Glomerular visceral epithelial cell (primary cell): Measurements from ENCODE around the gene MRTFB.
"Not testable (repeated sequence)": the region's sequence is repeated elsewhere in the genome, so short reads cannot be mapped to it uniquely, and the experiment has no call there.

Experiments
- DNase-seq: peaks from one replicate; pipeline ENCODE4 v3.0.0-alpha.2; 2016; ENCODE audit errors: extremely low spot score

Gene MRTFB

DNA sequence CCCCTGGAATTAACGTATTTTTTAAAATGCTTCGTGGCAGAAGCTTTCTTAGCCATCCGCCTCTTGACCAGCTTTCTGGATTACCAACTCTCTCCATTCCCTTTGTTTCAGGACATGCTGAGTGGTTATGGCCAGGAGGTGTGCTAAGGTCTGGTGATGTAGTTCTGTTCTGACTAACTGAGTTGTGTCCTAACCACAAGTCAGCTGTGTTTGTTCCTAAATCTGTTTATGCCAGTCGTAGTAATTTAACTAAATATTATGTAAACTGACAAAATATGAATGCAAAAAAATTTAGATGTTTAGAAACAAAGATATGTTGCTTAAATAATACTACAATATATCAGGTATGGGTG, 61.6 kb downstream of the MRTFB start:
- DNase-seq: peak; percentile 11

DNA sequence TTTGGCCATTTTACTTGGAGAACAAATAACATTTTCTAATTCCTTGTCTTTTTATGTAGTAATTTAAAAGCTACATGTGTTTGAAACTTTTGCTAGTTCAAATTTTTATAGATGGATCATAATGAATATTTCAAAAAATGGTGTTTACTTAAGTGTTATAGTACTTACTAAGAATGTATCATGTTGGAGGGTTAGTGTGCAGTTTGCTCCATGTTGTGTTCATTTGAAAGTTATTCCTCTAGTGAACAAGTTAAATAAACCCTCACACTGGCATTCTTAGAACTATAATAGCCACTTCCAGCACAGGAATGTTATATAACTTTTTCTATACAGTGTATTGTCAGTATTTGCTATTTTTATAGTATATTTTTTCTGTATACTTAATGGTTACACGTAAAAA, 62.8 kb downstream of the MRTFB start:
- no peak for DNase-seq

DNA sequence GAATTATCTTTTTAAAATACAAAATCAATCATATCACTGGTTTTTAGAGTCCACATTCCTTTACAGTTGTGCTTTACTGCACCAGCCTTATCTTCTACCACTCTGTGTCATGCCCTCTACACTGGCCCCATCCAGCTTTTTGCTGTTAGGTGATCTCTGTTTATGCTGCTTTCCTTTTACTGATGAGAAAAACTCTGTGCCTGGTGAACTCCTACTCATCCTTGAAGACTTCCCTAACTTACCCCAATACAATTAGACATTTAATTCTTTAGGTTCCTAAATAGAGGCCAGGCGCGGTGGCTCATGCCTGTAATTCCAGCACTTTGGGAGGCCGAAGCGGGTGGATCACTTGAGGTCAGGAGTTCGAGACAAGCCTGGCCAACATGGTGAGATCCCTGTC, 64.6 kb downstream of the MRTFB start:
- no peak for DNase-seq

DNA sequence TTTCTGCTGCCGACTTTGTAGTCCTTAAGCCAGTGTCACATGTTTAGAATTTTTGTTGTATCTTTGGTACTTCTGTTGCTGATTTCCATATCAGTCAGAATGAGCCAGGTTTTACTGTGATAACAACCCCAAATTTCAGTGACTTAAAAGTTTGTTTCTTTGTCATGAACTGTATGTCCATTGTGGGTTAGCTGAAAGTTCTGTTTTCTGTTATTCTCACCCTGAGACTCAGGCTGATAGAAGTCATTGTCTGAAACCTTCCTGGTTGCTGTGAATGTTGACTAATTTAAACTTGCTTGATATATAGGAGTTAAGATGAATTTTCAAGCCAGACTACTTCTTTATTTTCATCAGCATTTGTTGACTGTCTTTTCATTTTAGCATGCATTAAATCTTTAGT, 68.8 kb downstream of the MRTFB start:
- no peak for DNase-seq

DNA sequence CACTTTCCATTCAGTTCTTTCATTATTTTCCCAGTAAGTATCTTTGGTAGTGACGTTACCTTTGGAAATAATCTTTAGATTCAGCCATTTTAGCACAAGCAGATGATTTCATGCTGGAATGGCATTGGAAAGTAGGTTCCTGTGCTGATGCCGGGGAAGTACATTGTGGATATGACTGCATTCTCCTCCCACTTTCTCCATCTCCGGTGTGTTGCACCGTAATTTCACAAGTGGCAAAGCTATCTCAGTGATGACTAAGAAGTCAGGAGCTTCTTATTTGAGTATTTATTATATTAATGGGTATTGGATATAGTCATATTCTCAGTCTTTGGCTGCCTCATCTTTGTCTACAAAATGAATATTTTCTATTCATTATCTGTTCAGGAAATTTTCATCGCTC, 69.8 kb downstream of the MRTFB start:
- DNase-seq: no peak

DNA sequence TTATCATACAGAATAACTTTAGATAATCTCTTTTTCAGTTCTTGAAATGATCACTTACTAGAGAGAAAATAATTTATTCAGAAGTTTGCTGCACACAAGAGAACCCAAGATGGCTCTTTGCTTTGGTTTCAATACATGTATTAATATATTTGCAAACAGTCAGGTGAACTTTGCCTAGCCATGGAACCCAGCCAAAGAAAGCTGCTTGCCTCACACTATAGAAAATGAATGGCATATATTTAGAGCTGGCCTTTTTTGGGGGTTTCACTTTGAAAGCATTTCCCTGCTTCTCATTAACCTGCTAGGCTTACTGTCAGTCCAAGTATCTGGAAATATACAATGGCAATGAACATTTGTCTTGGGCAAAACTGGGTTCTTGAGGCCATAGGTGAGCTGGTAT, 75.3 kb downstream of the MRTFB start:
- no peak for DNase-seq

DNA sequence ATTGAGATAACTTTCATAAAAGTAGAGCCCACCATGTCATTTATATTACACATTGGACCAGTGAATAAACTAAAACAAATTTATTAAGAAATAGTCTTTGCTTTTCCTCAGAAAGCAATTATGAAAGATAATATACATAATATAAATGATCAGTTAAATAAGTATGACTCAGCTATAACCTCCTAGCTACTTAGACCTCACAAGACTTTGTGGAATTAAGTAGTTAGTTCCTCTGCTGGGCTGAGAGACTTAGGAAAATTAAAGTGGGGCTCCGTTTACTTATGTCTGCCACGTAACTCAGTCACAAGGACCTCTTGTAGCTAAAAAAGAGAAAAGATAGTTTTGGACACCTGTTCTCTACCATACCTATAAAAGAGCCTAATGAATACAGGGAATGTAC, 76.9 kb downstream of the MRTFB start:
- DNase-seq: no peak

DNA sequence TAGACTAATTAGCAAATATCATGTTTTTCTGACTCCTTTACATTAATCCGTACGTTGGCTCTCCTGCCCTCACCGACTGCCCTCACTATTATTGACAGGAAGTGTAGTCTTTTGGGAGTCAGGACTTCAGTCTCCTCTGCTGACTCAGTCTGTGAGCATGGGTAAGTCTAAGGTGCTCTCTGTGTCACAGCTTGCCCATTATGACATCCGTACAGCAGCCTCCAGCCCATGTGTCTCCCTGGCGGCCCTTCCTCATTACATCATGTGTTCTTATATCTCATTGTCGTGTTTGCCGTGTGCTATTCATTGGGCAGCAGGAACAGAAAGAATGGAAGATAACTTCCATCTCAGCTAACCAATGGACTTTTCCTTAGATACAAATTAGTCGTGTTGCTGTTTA, 77.5 kb downstream of the MRTFB start:
- DNase-seq: no peak

DNA sequence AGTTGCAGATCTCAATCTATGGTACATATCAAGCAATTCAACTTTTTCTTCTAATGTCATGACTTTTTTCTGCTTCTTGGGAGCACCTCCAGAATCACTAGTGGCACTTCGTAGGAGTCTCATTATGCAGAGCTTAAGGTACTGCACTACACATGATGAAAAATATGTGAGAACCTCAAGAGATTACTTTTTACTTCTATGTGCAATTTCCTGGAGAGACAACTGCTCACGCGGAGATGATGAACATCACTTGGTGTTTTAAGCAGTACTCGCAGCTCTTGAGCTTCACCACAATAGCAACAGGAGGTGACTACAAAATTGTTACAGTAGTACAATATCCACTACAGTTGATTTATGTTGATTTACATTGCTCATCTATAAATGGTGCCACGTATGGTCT, 79.7 kb downstream of the MRTFB start:
- no peak for DNase-seq

DNA sequence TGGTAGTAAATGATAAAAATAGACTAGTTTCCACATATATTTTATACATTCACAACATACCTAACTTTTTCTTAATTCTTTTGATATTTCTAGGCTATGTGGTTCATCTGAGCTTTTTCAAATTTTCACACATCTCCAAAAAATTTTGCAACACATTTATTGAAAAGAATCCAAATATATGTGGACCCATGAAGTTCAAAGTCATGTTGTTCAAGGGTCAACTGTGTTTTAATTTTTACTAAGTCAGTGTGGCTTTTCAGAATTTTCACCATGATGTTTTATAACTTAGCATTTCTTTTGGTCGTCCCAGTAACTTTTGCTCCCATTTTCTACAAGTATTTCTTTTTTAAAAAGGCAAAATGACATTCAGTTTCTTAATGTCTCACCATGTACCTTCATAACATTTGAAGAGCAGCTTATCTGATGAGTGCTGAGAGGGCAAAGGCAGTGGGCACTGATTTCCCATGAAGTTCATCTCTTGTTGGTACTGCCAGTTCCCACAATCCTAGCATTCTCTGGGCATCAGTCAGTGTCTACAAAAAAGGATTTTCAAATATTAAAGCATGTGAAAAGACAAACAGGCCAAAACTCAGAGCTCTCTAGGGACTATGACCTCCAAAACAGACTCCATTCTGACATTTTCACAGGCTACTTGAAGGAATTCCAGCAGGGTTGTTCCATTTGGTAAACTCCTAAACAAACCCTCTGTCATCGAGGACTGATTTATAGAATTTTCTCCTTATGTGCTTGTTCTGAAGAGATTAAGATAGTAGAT, 80.3 kb downstream of the MRTFB start:
- DNase-seq: no peak

DNA sequence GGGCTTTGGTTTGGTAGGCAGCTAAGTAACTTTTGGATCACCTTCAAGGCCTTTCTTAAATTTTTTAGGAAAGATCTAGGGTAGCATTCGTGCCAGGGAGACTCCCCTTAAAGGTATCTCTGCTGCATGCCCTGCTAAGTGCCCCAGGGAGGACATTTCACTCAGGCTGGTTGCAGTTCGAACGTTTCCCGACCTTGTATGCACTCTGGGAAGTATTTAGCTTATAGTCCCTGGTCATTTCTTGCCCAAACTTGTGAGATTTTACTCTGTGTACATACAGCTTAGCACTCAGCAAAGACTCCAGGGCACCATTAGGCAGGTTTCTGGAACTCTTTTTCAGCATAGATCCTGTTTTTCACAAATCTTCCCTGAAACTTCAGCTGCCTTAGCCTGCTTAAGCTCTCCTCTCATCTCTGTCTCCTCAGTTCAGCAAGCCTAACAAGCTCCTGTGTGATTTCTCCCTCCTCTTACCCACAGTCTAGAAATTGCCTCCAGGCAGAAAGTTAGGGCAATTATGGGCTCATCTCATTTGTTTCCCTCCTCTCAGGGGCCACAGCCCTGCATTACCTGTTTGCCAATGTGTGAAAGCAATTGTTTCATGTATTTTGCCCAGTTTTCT, 84.6 kb downstream of the MRTFB start:
- DNase-seq: no peak

DNA sequence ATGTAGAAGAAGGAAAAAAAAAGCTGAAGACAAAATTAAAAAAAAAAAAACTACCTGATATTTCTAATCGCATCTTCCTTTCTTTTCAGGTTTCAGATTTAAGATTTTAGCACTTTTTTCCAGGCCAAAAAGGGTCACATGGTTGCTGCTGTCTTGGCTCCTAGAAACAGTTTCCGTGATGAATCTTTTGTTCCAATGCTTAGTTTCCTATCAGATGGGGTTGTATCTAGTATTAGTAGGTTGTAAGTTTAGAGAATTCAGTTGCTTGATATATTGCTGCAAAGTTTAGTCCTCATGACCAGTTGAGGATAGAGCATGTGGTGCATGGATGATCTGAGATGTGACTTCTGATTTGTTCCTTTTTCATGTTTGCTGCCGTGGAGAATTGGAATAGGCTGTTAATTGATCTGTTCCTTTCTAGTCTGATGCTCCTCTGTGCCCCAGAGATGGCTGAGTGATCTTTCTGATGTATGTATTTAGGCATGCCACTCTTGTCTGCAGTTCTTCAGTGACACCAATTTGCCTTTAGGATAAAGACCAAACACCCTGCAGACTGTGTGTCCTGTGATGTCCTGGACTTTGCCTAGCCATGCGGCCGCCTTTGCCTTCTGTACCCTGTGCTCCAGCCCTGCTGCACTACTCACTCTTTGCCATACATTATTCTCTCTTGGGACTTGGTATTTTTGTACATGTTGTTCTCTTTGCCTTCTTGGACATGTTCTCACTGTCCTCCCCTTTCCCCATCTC, 94.0 kb downstream of the MRTFB start:
- no peak for DNase-seq

DNA sequence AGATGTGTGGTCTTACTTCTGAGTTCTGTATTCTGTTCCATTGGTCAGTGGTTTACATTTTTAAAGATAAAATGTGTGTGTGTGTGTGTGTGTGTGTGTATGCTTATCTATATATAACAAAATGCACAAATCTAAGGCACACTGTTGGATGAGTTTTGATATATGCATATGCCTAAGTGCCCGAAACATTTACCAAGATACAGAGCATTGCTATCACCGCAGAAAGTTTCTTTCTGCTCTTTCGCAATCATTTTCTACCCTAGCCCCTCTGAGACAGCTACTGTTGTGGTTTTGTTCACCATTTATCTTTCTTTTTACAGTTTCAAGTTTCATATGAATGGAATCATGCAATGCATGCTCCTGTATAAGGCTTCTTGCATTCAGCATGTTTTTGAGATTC, 97.0 kb downstream of the MRTFB start:
- DNase-seq: no peak

DNA sequence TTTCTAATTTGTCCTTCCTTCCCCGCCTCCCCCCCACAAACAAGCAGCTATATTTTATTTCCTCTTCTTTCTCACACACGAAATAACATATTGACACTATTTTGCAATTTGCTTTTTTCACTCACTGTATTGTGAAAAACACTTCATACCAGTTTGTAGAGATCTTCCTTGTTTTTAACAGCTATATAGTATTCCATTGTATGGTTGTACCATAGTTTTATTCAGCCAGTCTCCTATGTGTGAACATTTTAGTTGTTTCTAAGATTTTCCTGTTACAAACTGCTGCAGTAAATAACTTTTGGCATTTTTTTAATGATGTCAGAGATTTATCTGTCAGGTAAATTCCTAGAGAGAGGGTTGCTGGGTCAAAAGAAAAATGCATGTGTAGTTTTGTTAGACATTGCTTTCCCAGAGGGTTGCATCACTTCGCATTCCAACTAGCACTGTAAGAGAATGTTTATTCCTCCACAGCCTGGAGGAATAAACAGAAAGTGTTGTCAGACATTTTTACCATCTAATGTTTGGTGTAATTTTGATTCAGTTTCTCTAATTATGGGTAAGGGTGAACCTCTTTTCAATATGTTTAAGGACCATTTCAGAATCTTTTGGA, 101.2 kb downstream of the MRTFB start:
- DNase-seq: no peak

DNA sequence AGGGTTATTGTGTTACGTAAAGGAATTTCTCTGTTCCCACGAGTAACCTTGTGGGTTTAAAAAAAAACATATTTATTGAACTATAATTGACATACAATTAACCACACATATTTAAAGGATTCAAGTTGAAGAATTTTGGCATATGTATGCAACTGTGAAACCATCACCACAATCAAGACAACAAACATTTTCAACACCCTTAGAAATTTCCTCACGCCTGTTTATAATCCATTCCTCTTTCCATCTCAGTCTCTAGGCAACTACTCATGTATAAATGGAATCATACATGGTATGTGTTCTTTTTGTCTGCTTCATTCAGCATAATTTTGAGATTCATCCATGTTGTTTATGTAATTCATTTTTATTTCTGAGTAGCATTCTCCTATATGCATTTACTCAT, 104.0 kb downstream of the MRTFB start:
- no peak for DNase-seq

DNA sequence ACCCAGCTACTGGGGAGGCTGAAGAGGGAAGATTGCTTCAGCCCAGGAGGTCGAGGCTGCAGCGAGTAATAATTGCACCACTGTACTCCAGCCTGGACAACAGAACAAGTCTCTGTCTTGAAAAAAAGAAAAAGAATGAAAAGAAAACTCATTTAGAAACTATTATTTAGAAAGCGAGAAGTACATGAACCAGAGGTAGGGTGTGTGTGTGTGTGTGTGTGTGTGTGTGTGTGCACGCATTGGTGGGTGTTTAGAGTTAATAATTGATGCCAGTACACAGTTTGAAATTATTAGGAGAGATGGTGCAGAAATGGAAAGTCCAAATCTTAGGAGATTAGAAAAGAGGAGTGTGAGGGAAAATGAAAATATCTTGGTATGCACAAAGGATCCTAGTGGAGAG, 106.6 kb downstream of the MRTFB start:
- DNase-seq: no peak

DNA sequence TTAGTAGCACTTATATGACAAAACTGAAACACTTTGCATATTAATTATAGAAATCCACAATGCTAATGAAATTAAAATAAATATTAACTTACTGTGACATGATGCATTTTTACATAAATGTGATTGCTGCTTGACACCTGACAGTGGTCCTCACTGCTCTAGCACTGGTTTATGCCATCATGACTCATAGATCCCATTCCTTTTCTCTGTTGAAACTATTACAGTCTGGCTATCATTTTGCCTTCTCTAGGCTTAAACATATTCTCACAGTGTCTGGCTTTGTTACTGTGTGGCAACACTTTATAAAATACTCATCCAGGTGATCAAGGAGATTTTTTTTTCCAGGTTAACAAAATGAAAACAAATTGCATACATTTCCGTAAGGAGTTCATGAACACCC, 108.0 kb downstream of the MRTFB start:
- DNase-seq: no peak

DNA sequence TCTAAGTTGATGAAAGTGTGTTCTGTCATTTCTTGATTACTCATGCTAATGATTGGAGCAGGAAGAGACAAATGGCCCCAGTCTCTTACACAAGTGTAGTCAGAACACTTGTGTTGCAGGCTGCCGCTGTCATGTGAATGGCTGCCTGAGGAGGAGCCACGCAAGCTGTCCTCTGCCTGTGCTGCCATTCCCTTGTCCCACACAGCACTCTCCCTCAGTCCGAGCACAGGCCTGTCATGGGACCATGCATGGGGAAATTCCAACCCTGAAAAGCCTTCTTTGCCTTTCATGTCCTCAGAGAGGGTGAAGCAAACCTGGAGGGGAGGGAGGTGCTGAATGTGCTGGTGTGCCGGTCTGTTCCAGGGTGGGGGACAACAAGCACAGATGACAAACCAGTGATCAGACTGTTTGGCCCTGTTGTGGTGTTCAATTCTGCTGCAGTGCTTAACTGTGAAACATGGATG, 109.4 kb downstream of the MRTFB start:
- DNase-seq: no peak

DNA sequence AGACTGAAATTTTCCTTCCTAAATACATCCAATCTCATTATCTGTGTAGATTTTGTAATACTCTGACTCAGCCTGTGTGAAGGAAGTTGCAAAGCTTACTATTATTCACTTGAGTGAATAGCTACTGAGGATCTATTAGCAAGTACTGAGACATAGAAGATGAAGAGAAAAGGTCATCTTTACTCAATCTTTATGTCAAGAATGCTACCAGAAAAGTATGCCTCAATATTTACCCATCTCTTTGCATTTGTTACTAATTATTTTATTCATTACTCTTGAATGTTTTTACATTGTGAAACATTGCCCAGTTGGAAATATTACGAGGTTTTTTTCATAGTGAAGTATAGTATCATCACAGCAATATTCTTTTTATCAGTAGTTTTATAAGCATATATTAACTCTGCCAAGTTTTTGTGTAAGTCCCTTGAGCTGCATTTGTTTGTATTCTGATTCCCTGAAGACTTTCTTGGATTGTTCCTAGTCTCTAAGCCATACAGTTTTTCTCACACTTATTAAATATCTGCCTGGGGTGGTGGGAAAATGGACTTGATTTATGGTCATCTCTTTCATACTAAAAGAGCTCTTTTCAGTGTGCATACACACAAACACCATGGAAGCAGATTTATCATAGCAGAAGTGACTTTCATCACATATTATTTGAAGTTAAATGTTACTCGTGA, 110.4 kb downstream of the MRTFB start:
- peak; percentile 13 for DNase-seq

DNA sequence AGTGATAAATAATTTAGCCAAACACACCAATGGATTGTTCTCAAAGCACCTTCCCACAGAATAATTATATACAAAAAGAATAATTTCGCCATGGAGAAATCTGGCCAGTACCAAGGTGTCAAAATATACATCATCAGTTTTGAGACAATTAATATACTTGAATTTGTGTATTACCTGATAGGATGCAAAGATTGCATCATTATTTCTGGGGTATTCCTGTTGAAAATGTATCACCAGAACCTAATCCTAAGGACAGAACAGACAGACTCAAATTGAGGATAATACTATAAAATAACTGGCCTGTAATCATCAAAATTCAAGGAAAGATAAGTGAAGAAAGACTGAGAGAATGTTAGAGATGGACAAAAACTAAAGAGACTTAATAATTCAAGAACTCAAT, 111.9 kb downstream of the MRTFB start:
- no peak for DNase-seq

DNA sequence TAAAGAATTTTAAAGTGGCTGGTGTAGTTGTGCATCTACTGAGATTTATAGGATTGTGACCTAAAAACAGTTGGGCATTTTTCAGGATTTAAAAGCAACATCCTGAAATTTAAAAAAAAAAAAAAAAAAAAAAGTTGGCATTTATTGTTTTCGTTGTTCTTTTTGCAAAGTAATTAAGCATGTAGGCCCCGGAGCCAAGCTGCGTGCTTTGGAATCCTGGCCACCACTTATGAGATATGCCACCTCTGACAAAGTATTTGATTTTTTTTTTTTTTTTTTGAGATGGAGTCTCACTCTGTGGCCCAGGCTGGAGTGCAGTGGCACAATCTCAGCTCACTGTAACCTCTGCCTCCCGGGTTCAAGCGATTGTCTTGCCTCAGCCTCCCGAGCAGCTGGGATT, 112.8 kb downstream of the MRTFB start:
- DNase-seq: not testable (repeated sequence)
